Activated naive CD4-positive, alpha-beta T cell treated with anti-CD3 and anti-CD28 coated beads, Interleukin-2, amount 50 U/mL, for 72 hours (primary cell): Measurements from ENCODE around the gene AMZ2. TPM values are rescaled to one million over a fixed set of nuclear protein-coding genes. Genes with fewer than 3 reads are reported as not detected.
"Not testable (repeated sequence)": the region's sequence is repeated elsewhere in the genome, so short reads cannot be mapped to it uniquely, and the experiment has no call there.

ENCODE experiments used
- ATAC-seq, 2 donors: fragments of 150-1000 bp; cut with Tn5 transposase; 2 replicates each; pipeline ENCODE4 v1.10.0; 2021; ENCODE audit warnings: mild to moderate bottlenecking in 2 of 2, moderate library complexity in 2 of 2
- DNase-seq, 2 donors: peaks; one replicate each; pipeline ENCODE4 v3.0.0; 2021 to 2022; ENCODE audit warnings: low spot score in 2 of 2
- H3K27ac Mint-ChIP-seq, 2 donors: one replicate each; pipeline ENCODE4 v1.8.0; 2022; ENCODE audit warnings: mild to moderate bottlenecking in 2 of 2, mixed read lengths in 2 of 2
- H3K36me3 Mint-ChIP-seq, 2 donors: one replicate each; pipeline ENCODE4 v1.8.0; 2022; ENCODE audit warnings: mixed read lengths in 2 of 2
- H3K9me3 Mint-ChIP-seq, 2 donors: one replicate each; pipeline ENCODE4 v1.8.0; 2022; ENCODE audit warnings: mixed read lengths in 2 of 2
- total RNA-seq, 2 donors: library from RNA; stranded (reverse); gene quantifications; one replicate each; pipeline ENCODE4 v1.2.3, GENCODE V29; 2022

Gene AMZ2
- total RNA-seq, 2 donors from 2014 or later: 106 to 113 TPM

DNA sequence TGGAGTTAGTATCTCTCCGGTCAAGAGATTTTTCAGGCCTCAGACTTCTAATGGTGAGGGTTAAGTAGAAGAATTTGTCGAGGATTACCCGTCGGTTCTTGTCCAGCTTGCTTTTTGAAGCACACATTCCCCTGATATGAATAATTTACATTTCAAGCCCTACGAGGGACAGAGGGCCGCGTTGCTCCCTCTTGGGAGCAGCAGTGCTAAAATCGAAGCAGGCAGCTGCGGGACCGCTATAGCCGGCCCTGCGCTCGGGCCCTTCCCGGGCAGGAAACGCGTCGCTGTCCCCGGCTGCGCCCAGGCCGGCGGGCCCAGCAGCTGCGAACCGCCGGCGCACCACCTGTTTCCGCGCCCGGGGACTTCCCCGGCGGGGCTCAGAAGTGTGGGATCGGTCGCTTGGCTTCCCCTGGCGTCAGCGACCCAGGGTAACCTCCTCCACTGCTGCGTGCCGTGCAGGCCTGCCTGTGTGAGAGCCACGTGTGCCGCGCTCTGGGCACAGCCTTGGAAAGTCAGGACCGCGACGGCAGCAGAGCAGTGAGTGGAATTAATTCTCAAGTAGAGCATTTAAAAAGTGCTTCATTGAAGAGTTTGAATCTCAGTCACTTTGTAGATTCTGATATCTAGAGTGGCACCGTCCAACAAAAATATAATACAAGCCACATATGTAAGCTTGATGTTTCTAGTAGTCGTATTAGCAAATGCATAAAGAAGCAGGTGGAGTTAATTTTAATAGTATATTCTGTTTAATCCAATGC, 11.2 kb downstream of the AMZ2 start:
- H3K9me3 Mint-ChIP-seq: not testable (repeated sequence)
- DNase-seq: peak; percentile 60 to 88
- H3K27ac Mint-ChIP-seq: peak overlapping the region; percentile 37 to 84
- H3K36me3 Mint-ChIP-seq: peaks cover 20 to 25% of the 10 kb centered on the region in 2 donors
- peak; percentile 77 to 95 for ATAC-seq

DNA sequence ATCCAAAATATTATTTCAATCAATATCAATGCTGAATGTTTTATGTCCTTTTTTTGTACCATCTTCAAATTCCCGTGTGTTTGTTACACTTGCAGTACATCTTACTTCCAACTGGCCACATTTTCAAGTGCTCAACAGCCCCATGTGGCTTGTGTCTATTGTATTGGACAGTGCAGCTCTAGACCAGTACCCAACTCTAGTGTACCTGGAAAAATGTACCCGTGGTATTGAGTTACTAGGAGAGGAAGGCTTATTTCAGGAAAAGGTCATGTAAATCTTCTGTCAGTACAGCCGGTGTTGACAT, 11.8 kb downstream of the AMZ2 start:
- peak overlapping the region in 1 of 2 donors; percentile 84 for H3K27ac Mint-ChIP-seq
- not testable (repeated sequence) for ATAC-seq, H3K9me3 Mint-ChIP-seq, DNase-seq
- H3K36me3 Mint-ChIP-seq: peaks cover 16 to 25% of the 10 kb centered on the region in 2 donors

DNA sequence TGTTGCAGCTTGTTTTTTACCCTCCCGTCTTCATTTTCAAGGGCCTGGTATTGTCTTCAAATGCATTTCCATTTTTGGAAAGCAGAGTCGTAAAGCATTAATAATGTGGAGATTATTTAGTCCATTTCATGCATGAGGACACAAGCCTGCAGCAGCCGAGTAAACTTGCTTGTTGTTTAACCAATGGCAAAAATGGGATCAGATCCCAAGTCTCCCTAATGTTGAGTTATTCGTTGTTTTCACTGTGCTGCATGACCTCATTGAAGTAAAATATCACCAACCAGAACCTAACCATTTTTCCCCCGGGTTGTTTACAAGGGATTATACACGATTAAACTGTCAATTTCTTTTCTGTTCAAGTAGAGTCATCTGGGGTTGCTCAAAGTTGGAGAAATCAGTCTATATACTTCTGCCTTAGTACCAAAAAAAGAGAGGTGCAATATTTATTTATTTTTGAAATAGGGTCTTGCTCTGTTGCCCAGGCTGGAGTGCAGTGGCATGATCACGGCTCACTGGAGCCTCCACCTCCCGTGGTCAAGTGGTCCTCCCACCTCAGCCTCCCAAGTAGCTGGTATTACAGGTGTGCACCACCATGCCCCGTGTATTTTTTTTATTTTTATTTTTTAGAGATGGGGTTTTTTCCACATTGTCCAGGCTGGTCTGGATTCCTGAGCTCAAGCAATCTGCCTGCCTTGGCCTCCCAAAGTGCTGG, 12.4 kb downstream of the AMZ2 start:
- no peak for ATAC-seq
- H3K9me3 Mint-ChIP-seq: no peaks in the 10 kb centered on the region
- peaks cover 13 to 19% of the 10 kb centered on the region in 2 donors for H3K36me3 Mint-ChIP-seq
- no peak for DNase-seq
- H3K27ac Mint-ChIP-seq: peak overlapping the region in 1 of 2 donors; percentile 84

DNA sequence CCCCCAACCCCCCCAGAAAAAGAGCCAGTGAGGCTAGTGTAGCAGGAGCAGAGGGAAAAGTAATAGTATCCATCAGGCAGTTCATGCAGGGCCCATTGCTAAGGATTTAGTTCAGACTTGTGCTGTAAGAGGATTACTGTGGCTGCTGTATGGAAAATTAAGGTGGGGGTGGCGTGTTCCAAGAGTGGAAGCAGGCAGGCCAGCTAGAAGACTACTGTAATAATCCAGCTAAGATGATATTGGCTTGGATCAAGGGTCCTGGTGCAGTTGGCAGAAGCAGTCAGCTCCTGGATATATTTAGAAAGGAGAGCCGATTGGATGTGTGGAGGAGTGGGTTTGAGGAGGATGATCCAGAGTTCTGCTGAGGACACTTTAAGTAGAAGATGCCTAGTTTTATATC, 14.6 kb downstream of the AMZ2 start:
- not testable (repeated sequence) for H3K36me3 Mint-ChIP-seq, H3K27ac Mint-ChIP-seq

GRCh38 chr17:68263101-68263681, 15.3 kb downstream of the AMZ2 start:
- ATAC-seq: peak; percentile 39 to 57
- DNase-seq, H3K36me3 Mint-ChIP-seq, H3K9me3 Mint-ChIP-seq, H3K27ac Mint-ChIP-seq: not testable (repeated sequence)

More for the DNA sequence above, 14.6 kb downstream of the AMZ2 start:
- not testable (repeated sequence) for ATAC-seq, DNase-seq, H3K9me3 Mint-ChIP-seq

- not testable (repeated sequence) for ATAC-seq, H3K36me3 Mint-ChIP-seq, DNase-seq, H3K9me3 Mint-ChIP-seq
- peak overlapping the region in 1 of 2 donors; percentile 74 for H3K27ac Mint-ChIP-seq
These were observed 18.0 kb downstream of the AMZ2 start for GRCh38 chr17:68265833-68266232.

- DNase-seq (no peak), ATAC-seq (no peak)
- H3K27ac Mint-ChIP-seq: no peak overlapping the region
- H3K9me3 Mint-ChIP-seq: no peaks in the 10 kb centered on the region
- peaks cover 6 to 17% of the 10 kb centered on the region in 2 donors for H3K36me3 Mint-ChIP-seq
These were observed 25.9 kb downstream of the AMZ2 start for GRCh38 chr17:68273722-68274121.

DNA sequence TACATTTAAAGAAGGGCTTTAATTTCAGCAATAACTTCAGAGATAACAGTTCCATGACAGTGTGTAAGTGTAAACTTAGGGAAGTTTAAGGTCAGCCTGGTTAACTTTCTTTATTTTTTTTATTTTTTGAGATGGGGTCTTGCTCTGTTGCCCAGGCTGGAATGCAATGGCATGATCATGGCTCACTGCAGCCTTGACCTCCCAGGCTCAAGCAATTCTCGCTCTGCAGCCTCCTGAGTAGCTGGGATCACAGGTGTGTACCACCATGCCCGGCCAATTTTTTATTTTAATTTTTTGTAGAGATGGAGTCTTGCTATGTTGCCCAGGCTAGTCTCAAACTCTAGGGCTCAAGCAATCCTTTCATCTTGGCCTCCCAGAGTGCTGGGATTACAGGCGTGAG, 28.5 kb downstream of the AMZ2 start:
- peaks cover 11 to 24% of the 10 kb centered on the region in 2 donors for H3K36me3 Mint-ChIP-seq
- not testable (repeated sequence) for ATAC-seq, H3K9me3 Mint-ChIP-seq, DNase-seq, H3K27ac Mint-ChIP-seq

GRCh38 chr17:68277807-68278206, 30.0 kb downstream of the AMZ2 start:
- DNase-seq (no peak), ATAC-seq (no peak)
- Mint-ChIP-seq H3K9me3 (peaks cover 0 to 6% of the 10 kb centered on the region in 2 donors), H3K36me3 (peaks cover 11 to 28% of the 10 kb centered on the region in 2 donors), H3K27ac (no peak overlapping the region)

GRCh38 chr17:68281965-68282364, 34.1 kb downstream of the AMZ2 start:
- H3K36me3 Mint-ChIP-seq: peaks cover 11 to 28% of the 10 kb centered on the region in 2 donors
- H3K27ac Mint-ChIP-seq, DNase-seq, H3K9me3 Mint-ChIP-seq, ATAC-seq: not testable (repeated sequence)

DNA sequence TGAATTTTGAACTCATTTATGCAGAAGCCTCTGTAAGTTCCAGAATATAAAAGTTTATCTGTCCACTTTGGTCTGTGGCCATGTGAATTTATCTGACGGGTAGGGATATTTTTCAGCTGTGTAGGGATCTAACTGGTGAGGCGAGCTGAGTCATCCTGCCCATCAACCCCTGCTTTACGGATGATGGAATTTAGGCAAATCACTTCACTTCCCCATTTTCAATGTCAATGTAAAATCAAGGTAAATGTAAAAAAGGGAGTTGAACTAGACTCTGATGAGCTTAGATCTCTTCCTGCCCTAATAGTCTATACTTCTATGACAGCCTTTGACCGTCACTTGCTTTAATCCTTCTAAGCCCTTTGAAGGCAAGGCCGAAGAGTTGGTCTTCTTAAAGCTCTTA, 40.5 kb downstream of the AMZ2 start:
- DNase-seq: no peak
- no peak overlapping the region for H3K27ac Mint-ChIP-seq

GRCh38 chr17:68288804-68289203, 41.0 kb downstream of the AMZ2 start:
- Mint-ChIP-seq H3K27ac (no peak overlapping the region), H3K9me3 (no peaks in the 10 kb centered on the region), H3K36me3 (peaks cover 0 to 6% of the 10 kb centered on the region in 2 donors)
- DNase-seq: no peak
- ATAC-seq: no peak

More for the DNA sequence above, 40.5 kb downstream of the AMZ2 start:
- ATAC-seq: no peak
- peaks cover 0 to 6% of the 10 kb centered on the region in 2 donors for H3K36me3 Mint-ChIP-seq
- H3K9me3 Mint-ChIP-seq: no peaks in the 10 kb centered on the region

- Mint-ChIP-seq H3K9me3 (no peaks in the 10 kb centered on the region), H3K36me3 (peaks cover 0 to 6% of the 10 kb centered on the region in 2 donors), H3K27ac (no peak overlapping the region)
- DNase-seq: no peak
- ATAC-seq: no peak
These were observed 41.6 kb downstream of the AMZ2 start for GRCh38 chr17:68289473-68289872.

GRCh38 chr17:68289936-68290267, 42.1 kb downstream of the AMZ2 start:
- no peak for DNase-seq
- Mint-ChIP-seq H3K36me3 (peaks cover 0 to 6% of the 10 kb centered on the region in 2 donors), H3K27ac (no peak overlapping the region), H3K9me3 (no peaks in the 10 kb centered on the region)
- ATAC-seq: no peak

DNA sequence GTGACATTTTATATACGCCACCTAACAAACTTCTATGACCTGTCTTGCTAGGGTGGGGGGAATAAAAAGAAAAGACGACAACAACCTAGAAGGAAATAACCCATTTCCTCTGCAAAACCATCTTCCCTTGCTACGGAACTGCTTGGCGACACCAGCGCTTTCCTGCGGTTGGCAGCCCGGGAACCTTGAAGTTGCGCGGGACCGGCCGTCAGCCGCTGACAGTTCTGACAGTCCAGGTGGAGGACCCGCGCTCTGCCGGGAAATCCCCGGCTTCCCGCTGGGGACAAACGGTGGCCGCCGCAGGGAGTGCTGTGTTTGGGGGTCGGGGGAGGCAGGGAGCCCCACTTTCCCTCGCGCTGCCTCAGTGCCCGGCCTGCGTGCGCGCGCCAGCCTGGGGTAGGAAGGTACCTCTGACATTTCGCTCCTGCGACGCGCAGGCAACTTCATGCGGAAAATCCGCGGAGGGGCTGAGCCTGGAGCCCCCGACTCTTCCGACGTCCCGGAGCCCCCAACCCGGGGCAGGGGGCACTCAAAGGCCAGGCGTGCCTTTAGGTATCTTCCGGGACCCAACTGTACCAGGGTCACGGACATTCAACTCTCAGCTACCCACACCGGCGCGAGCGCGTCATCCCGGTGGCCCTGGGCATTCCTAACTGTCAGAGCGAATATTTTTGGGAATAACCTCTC, 42.6 kb downstream of the AMZ2 start:
- DNase-seq (peak; percentile 27 to 75), ATAC-seq (peak in 1 of 2 donors; percentile 39)
- peak overlapping the region; percentile 88 to 98 for H3K27ac Mint-ChIP-seq
- H3K36me3 Mint-ChIP-seq: peaks cover 0 to 6% of the 10 kb centered on the region in 2 donors
- no peaks in the 10 kb centered on the region for H3K9me3 Mint-ChIP-seq

GRCh38 chr17:68290955-68291835, 43.4 kb downstream of the AMZ2 start, which contains the start of the genes ARSG and SLC16A6:
Gene ARSG, plus strand, starts transcription at chr17:68291495. Its CDS starts 15,999 bp downstream, at chr17:68307494.
Gene SLC16A6, minus strand, starts transcription at chr17:68291127. Its CDS starts 12,807 bp downstream, at chr17:68278320.
- peak within 1 kb of the TSS; percentile 88 to 98 for H3K27ac Mint-ChIP-seq
- DNase-seq: peak; percentile 78 to 80
- no peaks in the 10 kb centered on the region for H3K9me3 Mint-ChIP-seq
- H3K36me3 Mint-ChIP-seq: peaks cover 0 to 6% of the 10 kb centered on the region in 2 donors
- ATAC-seq: peak; percentile 66 to 73
